Fibroblast of villous mesenchyme (primary cell): ENCODE measurements around the gene C16orf87. TPM values are rescaled to one million over a fixed set of nuclear protein-coding genes. Genes with fewer than 3 reads are reported as not detected.

Experiments
- DNase-seq: peaks from one replicate; pipeline ENCODE4 v3.0.0-alpha.2; 2010; ENCODE audit warnings: low read depth
- H3K4me3 ChIP-seq: 2 replicates; pipeline ENCODE4 v1.5.1; 2011; ENCODE audit warnings: low read depth, mild to moderate bottlenecking, low read length
- CTCF ChIP-seq: IDR thresholded peaks from 2 replicates; pipeline ENCODE4 v1.5.1; 2012; ENCODE audit warnings: low read depth, mild to moderate bottlenecking, low read length; ENCODE audit not compliant: insufficient read depth
- total RNA-seq: library from RNA; depleted of rRNA; stranded (reverse); fragments of >200 nt; gene quantifications from 2 replicates; pipeline ENCODE4 v1.2.3, GENCODE V29; 2012

Gene C16orf87
- total RNA-seq, 1 donor: 14.7 TPM

DNA sequence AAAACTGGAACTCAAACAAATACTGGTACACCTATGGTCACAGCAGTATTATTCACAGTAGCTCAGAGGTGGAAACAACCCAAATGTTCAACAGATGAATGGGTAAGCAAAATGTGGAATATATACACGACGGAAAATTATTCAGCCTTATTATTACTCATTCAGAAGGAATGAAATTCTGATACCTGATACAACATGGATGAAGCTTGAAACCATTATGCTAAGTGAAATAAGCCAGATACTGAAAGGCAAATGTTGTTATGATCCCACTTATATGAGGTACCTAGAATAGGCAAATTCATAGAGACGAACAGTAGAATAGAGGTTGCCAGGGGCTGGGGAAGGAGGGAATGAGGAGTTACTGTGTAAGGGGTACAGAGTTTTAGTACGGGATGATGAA is 55.8 kb downstream of the C16orf87 start:
- DNase-seq: no peak
- TF ChIP-seq CTCF: no peak
- H3K4me3 ChIP-seq: no peak overlapping the region

DNA sequence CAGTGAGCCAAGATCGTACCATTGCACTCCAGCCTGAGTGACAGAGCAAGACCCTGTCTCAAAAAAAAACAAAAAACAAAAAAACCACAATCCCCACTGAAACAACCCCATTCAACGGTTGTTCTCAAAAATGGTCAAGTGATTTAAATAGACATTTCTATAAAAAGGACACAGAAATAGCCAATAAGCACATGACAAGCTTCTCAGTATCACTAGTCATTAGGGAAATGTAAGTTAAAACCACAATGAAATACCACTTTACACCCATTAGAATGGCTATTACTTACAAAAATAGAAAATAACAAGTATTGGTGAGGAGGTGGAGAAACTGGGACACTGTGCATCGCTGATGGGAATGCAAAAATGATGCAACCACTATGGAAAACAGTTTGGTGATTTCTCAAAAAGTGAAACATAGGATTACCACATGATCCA is 56.2 kb downstream of the C16orf87 start:
- no peak for DNase-seq
- no peak overlapping the region for H3K4me3 ChIP-seq
- TF ChIP-seq CTCF: no peak

GRCh38 chr16:46772463-46772862 is 58.5 kb downstream of the C16orf87 start:
- no peak for TF ChIP-seq CTCF
- DNase-seq: no peak
- no peak overlapping the region for H3K4me3 ChIP-seq

- H3K4me3 ChIP-seq: no peak overlapping the region
- DNase-seq: no peak
- TF ChIP-seq CTCF: no peak
Measured at GRCh38 chr16:46768809-46769208, 62.2 kb downstream of the C16orf87 start.

GRCh38 chr16:46765050-46765449 is 65.9 kb downstream of the C16orf87 start:
- DNase-seq: no peak
- no peak for TF ChIP-seq CTCF
- no peak overlapping the region for H3K4me3 ChIP-seq

DNA sequence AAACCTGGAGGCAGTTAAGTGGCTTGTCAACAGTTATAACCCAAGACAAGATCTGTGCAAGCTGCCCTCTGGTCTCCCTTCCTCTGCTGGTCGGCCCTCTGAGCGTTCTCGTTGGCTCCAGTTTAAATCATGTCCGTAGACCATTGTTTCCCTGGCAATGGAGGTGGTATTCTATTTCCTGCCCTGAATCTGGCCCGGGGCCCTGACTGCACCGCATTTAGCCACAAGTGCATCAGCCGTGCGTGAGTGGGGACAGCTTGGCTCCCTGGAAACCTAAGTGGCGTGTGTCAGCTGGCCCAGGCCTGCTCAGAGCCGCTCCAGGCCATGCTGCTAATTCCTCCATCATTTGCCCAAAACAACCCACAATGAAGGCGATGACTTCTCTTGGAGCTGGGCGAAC is 67.8 kb downstream of the C16orf87 start:
- DNase-seq: no peak
- H3K4me3 ChIP-seq: no peak overlapping the region
- no peak for TF ChIP-seq CTCF

DNA sequence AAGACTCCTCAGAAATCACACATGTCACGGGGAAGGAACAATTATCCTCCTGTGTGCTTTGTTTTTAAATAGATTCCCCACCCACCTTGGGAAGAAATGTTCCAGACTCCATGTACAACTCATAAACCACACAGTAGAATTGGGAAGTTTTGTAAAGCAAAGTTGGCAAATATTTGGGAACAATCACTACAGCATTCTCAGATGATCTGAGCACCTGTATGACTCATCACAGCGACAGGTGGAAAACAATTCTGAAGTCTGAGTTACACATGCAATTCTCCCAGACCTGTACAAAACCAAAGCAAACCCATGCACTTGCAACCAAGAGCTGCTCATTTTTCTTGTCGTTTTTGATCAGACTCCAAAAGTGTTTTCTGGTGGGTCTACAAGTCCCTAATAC is 68.4 kb downstream of the C16orf87 start:
- no peak for DNase-seq
- TF ChIP-seq CTCF: no peak
- H3K4me3 ChIP-seq: no peak overlapping the region
